Measurements from ENCODE around the gene OR2V1.
"Not testable (repeated sequence)": the region's sequence is repeated elsewhere in the genome, so short reads cannot be mapped to it uniquely, and the experiment has no call there.

The OR2V1 gene

DNA sequence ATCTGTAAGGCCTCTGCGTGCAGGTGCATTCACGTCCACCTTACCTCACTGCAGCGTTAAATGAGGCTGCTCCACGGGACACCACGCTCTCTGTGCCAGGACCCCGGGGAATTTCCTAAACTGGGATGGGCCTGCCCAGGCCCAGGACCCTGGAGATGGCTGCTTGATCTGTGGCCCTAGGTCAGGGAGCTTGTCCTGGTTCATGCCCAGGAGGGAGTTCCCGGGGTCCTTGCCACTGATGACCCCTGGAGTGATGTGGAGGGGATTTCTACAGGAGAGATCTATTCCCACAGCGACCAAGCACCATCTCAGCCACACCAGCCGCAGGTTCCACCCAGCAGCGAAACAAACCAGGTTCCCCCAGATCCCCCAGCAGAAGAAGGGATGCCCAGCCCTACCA, 3.5 kb downstream of the OR2V1 start:
- DNase-seq: no peak

DNA sequence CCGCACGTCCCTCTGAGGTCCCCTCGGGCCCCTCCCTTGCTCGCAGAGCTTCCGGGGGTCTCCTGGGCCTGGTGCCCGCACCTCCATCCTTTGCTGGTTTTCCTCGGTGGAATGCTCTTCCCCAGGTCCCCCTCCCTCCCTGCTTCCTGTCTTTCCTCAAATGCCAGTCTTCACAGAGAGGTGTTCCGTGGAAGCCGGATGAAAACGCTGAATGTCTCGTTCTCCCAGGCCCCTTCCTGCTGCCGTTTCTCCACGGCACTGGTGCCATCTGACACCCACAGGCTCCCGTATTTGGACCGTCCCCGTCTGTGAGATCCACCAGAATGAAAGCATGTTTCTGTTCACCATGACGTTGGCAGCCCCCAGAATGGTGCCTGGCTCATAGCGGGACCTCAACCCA, 4.1 kb downstream of the OR2V1 start:
- DNase-seq: no peak

DNA sequence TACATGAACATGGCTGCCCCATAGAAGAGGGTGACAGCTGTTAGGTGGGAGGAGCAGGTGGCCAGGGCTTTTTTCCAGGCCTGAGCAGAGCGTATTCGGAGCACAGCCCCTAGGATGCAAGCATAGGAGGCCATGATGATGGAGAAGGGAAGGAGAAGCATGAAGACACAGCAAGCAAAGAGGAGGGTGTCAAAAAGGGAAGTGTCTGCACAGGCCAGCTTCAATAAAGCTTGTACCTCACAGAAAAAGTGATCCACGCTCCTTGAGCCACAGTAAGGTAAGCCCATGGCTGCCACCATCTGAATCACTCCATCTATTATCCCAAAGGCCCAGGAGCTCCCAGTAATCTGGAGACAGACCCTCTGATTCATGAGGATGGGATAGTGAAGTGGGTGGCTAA, 6.4 kb downstream of the OR2V1 start:
- DNase-seq: no peak

DNA sequence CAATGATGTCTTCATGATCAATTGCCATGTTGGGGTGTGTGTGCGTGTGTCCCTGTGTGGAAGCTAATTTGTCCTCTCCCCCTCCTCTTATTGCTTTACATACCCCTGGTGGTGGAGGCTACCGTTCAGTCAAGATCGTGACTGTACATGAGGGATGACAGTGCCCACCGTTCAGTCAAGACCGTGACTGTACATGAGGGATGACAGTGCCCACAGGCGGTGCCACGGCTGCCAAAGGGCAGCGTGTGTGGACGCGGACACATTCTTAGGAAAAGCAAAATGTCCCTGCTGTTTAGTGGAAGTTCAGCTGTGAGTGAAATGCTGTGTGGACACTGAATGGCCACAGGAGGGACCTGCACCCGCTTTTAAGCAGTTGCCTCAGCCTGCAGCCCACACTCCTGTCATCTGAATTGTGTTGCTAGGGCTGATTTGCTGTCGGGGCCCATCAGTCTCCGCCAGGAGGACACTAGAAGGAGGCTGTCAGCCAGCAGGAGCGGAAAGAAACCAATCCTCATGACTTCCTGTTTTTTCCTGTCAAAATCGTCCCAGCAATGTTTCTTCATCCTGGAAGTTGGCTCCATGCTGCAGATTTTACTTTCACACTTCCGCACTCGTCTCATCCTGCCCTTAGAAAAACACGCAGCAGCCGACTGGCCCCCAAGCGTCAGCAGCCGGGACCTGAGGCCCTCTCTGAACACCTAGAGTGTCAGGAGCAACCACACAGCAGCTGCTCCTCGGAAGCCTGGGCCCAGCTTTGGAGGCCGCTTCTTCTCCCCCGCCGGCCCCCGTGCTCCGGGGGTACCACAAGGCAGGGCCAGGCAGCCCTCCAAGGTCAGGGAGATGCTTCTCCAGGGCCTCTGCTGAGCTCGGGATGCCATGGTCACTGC, 9.1 kb downstream of the OR2V1 start:
- no peak for DNase-seq

DNA sequence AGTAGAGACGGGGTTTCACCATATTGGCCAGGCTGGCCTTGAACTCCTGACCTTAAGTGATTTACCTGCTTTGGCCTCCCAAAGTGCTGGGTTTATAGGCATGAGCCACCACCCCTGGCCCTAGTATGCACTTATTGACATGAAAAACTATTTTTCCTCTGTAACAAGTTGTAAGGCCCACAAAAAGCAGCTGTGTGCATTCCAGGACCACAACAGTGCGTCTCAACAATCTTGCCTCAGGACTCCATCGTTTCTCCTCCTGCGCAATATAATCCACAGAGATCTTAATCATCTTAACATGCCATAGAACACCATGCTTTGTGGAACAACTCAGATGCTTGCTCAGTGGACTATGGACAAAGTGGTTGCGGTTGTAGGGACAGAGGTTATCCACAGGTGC, 10.2 kb downstream of the OR2V1 start:
- no peak for DNase-seq

DNA sequence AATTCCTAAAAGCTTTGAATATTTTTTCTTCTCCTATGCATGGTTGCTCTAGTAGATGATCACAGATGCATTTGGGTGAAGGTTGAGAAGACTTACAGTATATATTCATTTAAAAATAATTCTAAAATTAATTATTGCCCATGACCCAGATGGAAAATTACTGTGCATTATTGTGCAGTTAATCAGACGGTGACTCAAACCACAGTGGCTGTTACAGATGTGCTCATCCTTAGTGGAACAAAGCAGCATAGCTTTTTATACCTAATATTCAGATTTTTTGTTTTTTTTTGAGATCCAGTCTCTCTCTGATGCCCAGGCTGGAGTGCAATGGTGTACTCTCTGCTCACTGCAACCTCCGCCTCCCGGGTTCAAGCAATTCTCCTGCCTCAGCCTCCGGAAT, 10.7 kb downstream of the OR2V1 start:
- no peak for DNase-seq

DNA sequence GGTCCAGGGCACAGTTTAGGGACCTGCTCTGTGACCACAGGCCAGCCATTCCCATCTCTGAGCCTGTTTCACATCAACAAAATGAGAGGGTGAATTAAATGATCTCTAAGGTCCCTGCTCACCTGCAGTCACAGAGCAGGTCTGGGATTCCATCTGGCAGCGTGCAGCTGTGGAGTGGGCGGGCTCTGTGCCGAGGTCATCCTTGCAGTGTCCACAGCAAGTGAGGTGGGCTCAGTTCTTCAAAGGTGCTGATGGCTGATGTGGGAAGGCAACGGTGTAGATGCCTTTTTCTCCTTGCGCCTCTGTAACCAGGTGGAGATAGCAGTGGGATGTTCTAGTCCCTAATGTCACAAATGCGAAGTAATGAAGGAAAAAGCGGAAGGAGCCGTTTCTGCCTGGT, 11.9 kb downstream of the OR2V1 start:
- no peak for DNase-seq

DNA sequence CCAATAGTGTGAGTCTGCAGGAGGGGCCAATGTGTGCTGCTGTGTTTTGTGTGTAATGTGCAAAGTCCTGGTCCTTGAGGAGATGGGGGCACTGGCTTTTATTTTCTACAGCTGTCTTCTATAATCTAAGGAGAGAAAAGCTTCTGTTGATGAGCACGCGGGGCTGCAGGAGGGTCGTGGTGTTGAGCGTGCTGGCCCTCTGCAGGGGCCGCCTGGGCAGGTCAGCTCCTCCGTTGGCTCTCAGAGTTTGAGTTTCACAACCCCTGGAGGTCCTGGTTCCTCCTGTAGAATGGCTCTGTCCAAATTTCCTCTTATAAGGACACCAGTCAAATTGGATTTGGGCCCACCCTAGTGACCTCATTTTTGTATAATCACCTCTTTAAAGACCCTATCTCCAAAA, 12.6 kb downstream of the OR2V1 start:
- no peak for DNase-seq

DNA sequence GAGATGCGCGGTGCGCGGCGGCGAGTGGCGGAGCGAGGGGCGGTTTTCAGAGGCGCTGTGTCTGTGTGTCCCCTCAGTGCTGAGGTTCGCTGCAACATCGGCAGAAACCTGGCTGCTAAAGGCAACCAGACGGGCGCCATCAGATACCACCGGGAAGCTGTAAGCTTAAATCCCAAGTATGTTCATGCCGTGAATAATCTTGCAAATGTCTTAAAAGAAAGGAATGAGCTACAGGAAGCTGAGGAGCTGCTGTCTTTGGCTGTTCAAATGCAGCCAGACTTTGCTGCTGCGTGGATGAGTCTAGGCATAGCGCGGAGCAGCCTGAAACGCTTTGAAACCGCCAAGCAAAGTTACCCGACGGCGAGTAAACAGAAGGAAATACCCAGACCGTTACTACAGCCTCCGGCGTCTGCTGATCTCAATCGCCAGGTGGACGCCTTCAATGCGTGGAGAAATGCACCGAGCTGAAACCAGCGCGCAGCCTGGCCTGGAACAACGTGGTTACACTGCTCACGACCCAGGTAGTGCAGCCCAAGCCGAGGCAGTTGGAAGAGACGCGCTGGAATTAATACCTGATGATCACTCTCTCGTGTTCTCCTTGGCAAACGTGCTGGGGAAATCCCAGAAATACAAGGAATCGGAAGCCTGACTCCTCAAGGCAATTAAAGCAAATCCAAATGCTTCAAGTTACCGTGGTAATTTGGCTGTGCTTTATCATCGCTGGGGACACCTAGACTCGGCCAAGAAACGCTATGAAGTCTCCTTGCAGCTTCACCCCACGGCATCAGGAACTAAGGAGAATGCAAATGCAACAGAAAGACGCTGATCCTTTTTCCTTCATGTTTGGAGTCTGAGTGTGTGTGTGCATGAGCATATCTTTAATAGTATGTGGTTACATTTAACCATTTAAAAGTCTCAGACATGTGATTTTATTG, 15.9 kb downstream of the OR2V1 start:
- no peak for DNase-seq

DNA sequence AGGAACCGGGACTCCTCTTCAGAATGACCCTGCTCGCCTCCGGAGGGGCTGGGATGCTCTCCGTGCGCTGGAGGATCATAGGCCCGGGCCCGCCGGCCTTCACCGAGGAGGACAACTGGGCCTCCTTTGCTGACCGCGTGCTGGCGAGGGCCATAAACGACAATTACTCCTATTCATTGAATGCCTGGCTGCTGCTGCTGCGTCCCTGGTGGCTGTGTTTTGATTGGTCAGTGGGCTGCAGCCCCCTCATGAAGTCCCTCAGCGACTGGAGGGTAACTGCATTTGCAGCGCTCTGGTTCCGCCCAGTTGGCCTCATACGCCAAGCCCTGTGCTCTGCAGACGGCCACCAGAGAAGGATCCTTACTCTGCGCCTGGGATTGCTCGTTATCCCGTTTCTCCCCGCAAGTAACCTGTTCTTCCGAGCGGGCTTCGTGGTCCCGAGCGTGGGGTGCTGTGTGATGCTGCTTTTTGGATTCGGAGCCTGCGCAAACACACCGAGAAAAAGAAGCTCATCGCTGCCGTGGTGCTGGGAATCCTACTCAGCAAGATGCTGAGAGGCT, 16.6 kb downstream of the OR2V1 start:
- DNase-seq: no peak

DNA sequence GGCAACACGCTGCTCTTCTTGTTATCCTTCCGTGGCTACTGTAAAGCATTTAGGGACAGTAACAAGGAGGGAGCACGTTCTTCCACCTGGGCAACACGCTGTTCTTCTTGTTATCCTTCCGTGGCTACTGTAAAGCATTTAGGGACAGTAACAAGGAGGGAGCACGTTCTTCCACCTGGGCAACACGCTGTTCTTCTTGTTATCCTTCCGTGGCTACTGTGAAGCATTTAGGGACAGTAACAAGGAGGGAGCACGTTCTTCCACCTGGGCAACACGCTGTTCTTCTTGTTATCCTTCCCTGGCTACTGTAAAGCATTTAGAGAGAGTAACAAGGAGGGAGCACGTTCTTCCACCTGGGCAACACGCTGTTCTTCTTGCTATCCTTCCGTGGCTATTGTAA, 17.4 kb downstream of the OR2V1 start:
- DNase-seq: not testable (repeated sequence)

DNA sequence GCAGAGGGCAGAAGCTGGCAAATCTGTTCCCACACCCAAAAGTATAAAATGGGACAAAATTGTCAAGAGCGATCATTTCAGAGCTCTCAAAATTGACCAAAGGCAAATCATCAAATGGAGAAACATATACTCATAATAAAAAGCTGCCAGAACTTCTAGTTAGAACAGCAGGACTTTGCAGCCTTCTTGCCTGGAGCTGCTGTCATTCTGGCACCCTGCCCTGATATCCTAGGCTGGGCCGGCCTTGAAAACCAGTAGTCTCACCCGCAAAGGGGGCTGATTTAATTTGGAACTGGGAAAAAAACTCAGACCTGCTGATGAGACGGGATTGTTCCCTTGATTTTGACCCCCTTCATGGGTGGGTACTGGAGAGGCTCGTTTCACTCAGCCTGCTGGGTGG, 18.5 kb downstream of the OR2V1 start:
- no peak for DNase-seq

DNA sequence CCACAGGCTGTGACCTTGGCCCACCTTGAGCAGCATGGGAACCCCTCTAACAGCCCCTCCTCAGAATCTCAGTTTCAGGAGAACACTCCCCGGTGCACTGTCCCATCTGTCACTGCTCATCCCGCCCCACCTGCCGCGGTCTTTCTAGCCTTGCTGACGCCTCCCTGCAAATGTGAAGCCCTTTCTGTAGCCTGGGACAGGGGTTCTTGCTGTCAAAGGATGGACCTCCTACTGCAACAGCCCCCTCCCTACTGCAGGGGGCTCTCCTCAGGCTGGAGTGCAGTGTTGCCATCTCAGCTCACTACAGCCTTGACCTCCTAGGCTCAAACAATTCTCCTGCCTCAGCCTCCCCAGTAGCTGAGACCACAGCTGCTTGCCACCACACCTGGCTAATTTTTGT, 20.0 kb downstream of the OR2V1 start:
- no peak for DNase-seq

DNA sequence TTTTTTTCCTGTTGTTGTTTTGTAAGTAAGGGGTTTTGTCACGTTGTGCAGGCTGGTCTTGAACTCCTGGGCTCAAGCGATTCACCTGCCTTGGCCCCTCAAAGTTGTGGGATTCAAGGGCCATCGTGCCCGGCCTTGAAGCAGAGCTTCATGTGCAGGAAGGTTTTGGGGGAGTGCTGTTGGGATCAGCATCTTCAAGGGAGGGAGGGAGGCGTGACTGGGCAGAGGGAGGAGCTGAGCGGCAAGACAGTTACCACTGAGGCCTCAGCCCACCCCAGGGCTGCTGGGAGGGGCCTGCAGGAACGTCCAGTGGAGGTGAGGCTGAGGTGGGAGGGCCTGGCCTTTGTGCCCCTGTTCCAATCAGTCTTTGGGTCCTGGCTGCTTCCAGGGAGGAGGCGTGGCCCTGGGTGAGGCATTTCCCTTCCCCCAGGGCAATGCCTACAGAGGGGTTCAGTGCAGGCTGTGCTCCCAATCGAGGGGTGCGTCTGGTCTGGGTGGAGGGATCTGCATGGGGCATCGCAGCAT, 21.4 kb downstream of the OR2V1 start:
- no peak for DNase-seq

DNA sequence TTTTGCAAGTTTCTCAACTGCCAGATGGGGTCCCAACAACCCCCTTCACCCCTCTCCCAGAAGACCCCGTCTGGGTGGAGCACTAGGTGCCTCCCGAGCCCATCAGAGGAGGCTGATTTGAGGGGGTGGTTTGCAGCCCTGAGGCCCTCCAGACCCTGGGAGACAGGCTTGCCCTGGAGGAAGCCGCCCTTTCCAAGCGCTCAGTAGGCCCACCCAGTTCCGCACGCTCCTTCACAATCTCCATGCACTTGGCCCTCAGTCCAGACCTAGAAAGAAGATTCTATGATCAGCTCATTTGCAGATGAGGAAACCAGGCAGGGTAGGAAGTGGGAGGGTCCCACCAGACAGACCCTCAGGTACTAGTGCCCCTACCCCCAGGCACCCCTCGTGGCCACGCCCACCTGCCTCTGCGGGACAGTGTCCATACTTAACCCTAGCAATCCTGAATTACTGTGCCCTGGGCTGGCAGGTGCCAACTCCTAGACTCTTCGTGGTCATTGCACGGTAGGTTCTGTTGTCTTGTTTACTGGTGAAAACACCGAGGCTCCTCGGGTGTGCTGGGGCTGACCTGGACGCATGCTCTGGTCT, 22.3 kb downstream of the OR2V1 start:
- no peak for DNase-seq

DNA sequence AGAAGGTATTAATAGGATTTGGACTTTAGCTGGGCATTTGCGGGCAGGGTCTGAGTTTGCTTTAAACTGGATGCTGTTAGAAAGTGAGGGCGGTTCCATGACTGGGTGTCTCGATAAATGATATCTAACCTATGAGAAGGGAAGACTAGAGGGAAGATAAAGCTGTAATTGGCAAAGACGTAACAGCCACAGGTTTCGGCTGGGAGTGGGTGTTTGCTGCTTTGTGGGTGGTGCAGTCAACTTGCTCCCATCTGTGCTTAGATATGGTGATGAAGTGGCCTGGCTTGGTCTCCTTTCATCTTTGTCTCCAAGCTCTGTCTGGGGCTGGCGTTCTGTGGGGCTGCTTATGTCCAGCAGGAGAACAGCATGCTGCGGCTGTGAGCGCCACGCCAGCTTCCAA, 23.3 kb downstream of the OR2V1 start:
- no peak for DNase-seq

DNA sequence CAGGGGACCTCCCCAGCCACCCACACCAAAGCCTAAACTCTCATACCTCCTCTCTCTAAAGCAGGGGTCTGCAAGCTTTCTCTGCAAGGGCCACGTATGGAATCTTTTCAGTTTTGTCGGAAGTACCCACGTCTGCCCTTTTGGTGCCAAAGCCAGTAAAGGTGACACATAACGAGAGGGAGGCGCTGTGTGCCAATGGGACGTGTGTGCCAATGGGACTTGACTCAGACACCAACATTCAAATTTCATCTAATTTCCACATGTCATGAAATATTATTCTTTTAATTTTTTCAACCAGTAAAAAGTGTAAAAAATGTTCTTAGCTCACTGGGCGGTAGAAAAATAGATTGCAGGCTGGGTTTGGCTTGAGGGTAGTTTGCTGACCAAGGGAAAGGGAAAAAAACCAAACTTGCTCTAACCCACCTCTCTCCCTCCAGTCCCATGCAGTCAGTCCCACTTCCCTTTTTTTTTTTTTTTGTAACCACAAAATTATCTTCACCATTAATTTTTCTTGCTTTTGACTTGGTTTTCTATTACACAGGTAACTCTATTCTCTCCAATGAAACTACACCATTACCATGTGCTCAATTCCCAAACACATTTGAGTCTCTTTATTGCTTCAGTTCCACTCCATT, 25.5 kb downstream of the OR2V1 start:
- no peak for DNase-seq

DNA sequence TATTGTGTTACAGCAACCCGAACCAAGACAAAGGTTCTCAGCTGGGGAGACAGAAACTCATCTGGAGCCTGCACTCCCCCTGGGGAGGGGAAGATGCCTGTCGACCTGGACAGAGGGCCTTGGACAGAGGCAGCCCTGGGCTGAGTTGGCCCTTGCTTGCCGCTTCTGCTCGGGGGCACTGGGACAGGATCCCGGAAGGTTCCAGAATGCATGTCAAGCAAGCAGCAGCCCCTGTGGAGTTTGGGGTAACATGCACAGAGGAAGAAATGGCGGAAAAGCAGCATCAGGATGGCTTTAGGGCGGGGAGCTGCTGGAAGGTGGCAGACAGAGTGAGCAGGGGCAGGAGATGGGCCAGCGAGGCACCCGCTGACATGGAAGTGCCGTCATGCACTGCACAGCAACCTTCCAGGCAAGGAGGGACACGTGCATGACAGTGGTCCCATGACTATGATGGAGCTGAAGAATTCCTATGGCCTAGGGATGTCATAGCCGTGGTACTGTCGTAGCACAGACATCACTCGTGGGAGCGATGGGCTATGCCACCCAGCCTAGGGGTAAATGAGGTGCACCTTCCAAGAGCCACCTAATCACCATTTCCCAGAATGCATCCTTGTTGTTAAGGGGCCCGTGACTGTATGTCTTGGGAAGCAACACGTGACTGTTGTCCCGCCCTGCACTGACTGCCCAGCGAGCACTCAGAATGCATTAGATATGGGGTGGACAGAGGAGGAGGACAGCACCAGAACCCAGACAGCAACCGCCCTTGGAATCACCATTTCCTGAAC, 26.2 kb downstream of the OR2V1 start:
- not testable (repeated sequence) for DNase-seq

DNA sequence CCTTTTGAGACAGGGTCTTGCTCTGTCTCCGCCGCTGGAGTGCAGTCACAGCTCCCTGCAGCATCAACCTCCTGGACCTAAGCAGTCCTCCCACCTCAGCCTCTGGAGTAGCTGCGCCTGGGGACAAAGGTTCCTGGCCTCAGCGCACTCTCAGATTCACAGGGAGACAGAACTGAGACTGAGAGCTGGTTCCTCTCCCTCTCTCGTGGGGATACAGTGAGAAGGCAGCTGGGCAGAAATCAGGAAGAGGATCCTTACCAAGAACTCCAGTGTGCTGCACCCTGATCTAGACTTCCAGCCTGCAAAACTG, 26.8 kb downstream of the OR2V1 start:
- not testable (repeated sequence) for DNase-seq

DNA sequence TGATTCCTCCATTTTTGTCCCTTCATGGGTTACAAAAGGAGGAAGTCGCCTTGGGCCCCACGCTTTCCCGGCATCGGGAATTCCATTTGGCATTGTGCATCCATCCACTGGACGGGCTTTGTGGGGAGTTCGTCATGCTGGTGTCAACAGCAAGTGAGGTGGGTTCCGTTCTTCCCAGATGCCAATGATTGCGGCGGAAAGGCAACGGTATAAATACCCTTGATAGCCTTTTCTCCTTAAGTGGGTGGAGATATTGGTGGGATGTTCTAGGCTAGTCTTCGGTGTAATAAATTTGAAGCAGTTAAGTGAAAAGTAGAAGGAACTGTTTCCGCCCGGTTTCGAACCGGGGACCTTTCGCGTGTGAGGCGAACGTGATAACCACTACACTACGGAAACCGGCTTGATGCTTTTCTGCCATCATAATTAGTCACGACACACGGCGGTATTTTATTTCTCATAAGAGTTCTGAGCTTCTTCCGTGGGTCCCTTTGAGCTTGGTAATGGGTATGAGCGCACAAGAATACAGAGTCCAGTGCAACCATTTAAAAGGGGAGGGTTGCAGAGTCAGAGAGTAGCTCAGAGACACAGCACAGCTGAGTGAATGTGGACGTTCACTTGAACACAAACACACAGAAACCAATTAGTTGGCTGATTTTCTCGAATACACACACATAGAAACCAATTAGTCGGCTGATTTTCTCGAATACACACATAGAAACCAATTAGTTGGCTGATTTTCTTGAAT, 28.9 kb downstream of the OR2V1 start:
- not testable (repeated sequence) for DNase-seq

DNA sequence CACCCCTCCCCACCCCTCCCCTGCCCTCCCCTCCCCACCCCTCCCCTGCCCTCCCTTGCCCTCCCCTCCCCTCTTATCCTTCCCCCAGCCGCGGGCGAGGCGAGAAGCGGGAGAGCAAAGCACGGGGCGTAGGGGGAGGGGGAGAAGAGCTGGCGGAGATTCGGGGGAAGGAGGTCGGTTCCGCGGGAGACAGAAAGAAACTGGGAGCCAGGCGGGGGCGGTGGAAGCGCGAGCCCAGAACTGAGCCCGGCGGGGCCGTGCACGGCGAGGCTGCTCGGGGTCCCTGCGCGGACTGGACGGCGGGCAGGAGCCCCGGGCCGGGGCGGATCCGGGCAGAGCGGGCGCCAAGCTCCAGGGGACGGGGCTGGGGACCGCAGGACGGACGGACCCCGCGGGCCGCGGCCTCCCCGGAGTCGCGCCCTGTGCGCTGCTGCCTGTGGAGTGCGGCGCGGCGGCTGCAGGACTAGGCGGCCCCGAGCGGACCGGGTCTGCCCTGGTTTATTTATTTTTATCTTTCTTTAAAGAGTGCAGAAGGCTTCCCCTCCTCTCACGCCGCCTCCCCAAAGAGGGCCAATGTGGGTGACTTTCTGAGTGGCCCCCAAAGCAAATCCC, 29.8 kb downstream of the OR2V1 start:
- not testable (repeated sequence) for DNase-seq

All from NCI-H345 (cell line).